Panc1 (cell line): ENCODE measurements around the gene ADARB1. TPM values are rescaled to one million over a fixed set of nuclear protein-coding genes. Genes with fewer than 3 reads are reported as not detected.

ENCODE experiments used
- ATAC-seq: fragments of 200-7000 bp; cut with Tn5 transposase; 2 replicates; pipeline ENCODE4 v1.9.1; 2020; ENCODE audit warnings: mild to moderate bottlenecking, moderate library complexity
- BruUV-seq: library from RNA; stranded (reverse); fragments of 400-500 nt; replicated peaks from 2 replicates; lab custom pipeline; 2021; lab: Mats Ljungman, UMichigan
- CTCF ChIA-PET: fragments of 300-600 bp; sonication (Branson Sonifier 250); formaldehyde crosslinking; loops from one replicate; lab custom pipeline; 2022; ENCODE audit warnings: antibody characterized with exemption; lab: Charles Lee
- POLR2A ChIA-PET: fragments of 300-600 bp; sonication (Branson Sonifier 250); formaldehyde crosslinking; loops from one replicate; lab custom pipeline; 2022; ENCODE audit warnings: antibody characterized with exemption; lab: Charles Lee
- DNase-seq: peaks from one replicate; pipeline ENCODE4 v3.0.0-alpha.2; 2010; ENCODE audit warnings: low read depth, low spot score
- H3K27ac ChIP-seq: 2 replicates; pipeline ENCODE4 v1.5.1; 2011; ENCODE audit warnings: mild to moderate bottlenecking, low read length, inconsistent platforms
- H3K27me3 ChIP-seq: fragments of 200-500 bp; sonication (Bioruptor generic); 2 replicates; pipeline ENCODE4 v1.6.0; 2014; ENCODE audit warnings: low read length, inconsistent platforms; ENCODE audit not compliant: control insufficient read depth, insufficient read depth
- H3K36me3 ChIP-seq: fragments of 200-500 bp; sonication (Bioruptor generic); 2 replicates; pipeline ENCODE4 v1.5.1; 2014; ENCODE audit warnings: inconsistent platforms, mild to moderate bottlenecking, low read length, moderate library complexity; ENCODE audit not compliant: control insufficient read depth, insufficient read depth
- H3K4me1 ChIP-seq: 2 replicates; pipeline ENCODE4 v1.5.1; 2011; ENCODE audit warnings: inconsistent platforms, mild to moderate bottlenecking, low read length, moderate library complexity; ENCODE audit not compliant: control insufficient read depth, insufficient read depth
- H3K4me3 ChIP-seq, 2 experiments: 2 replicates each; pipeline ENCODE4 v1.5.1; 2011 to 2012; ENCODE audit warnings: low read depth in 2 of 2, low read length in 2 of 2, mild to moderate bottlenecking in 2 of 2, inconsistent platforms in 1 of 2, moderate library complexity in 1 of 2
- H3K9me3 ChIP-seq: fragments of 200-500 bp; sonication (Bioruptor generic); 2 replicates; pipeline ENCODE4 v1.5.1; 2014; ENCODE audit warnings: low read depth, mild to moderate bottlenecking, inconsistent platforms, low read length, moderate library complexity; ENCODE audit not compliant: control insufficient read depth, insufficient read depth
- CTCF ChIP-seq: fragments of 450-650 bp; IDR thresholded peaks from 2 replicates; pipeline ENCODE4 v1.5.1; 2017; ENCODE audit warnings: mild to moderate bottlenecking
- POLR2AphosphoS5 ChIP-seq: IDR thresholded peaks from 2 replicates; pipeline ENCODE4 v1.6.1; 2012; ENCODE audit warnings: mild to moderate bottlenecking, low read depth, low read length, moderate library complexity
- SIN3A ChIP-seq: IDR thresholded peaks from 2 replicates; pipeline ENCODE4 v1.6.1; 2012; ENCODE audit warnings: low read depth, mild to moderate bottlenecking, low read length, moderate library complexity, borderline replicate concordance; ENCODE audit not compliant: insufficient read depth
- TCF7L2 ChIP-seq: IDR thresholded peaks from 2 replicates; pipeline ENCODE4 v1.6.1; 2011; ENCODE audit warnings: mild to moderate bottlenecking, low read depth, low read length, inconsistent platforms
- in situ Hi-C: cut with HindIII; loops from 2 replicates; pipeline ENCODE4 v1.10.0; 2016; ENCODE audit warnings: low sequenced_read_pairs, low pct_unique_long_range_greater_than_20kb
- intact Hi-C: fragments of 100-400 bp; cut with micrococcal nuclease; formaldehyde crosslinking; loops from one replicate; pipeline ENCODE4 v1.10.0; 2022; ENCODE audit not compliant: unreplicated experiment
- total RNA-seq: library from RNA; stranded (reverse); gene quantifications from one replicate; pipeline ENCODE4 v1.2.1, GENCODE V29; 2021; ENCODE audit not compliant: unreplicated experiment
- TF ChIP-seq, protein P1 (sequence below), 2 experiments: IDR thresholded peaks; 2 replicates each; pipeline ENCODE4 v1.6.1; 2011 to 2012; ENCODE audit warnings: low read depth in 2 of 2, control low read depth in 1 of 2, low read length in 1 of 2, mild to moderate bottlenecking in 1 of 2, moderate library complexity in 1 of 2; ENCODE audit not compliant: insufficient read depth in 1 of 2

The ADARB1 gene
- total RNA-seq, 1 experiment from 2014 or later, result 15.0 TPM

GRCh38 chr21:45093035-45093532, 18.7 kb downstream of the ADARB1 start:
- H3K4me3 ChIP-seq, result no peak overlapping the region

DNA sequence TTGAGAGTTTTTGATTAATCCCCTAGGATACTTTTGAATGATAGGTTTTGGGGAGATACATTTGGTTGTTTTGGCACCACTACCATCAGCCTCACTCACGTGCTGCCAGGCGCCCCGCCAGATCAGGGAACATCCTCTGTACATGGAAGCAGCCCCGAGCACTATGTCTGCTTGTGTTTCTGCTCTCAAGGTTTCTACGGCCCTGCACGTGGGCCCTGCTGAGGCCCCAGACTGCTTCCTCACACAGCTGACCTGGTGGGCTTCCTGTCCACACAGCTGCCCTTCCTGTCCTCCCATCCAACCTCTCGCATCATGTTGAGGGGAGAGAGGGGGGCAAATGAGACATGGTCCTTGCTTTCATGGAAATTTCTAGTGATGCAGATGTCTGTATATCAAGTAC, 20.0 kb downstream of the ADARB1 start:
- intact Hi-C loops, result no loop called here
- ATAC-seq, result no peak

More at GRCh38 chr21:45093035-45093532, 18.7 kb downstream of the ADARB1 start:
- H3K27me3 ChIP-seq, result no peaks in the 10 kb centered on the region
- in situ Hi-C loops, result no loop called here
- ChIA-PET CTCF (no interaction called here), POLR2A (no interaction called here)
- no TSS peak for BruUV-seq
- intact Hi-C loops, result no loop called here
- H3K9me3 ChIP-seq, result no peaks in the 10 kb centered on the region
- ATAC-seq (no peak), DNase-seq (no peak)
- no peak overlapping the region for H3K27ac ChIP-seq
- H3K4me1 ChIP-seq, result no peaks in the 10 kb centered on the region
- TF ChIP-seq SIN3A, result no peak
- TF ChIP-seq, protein P1, sequence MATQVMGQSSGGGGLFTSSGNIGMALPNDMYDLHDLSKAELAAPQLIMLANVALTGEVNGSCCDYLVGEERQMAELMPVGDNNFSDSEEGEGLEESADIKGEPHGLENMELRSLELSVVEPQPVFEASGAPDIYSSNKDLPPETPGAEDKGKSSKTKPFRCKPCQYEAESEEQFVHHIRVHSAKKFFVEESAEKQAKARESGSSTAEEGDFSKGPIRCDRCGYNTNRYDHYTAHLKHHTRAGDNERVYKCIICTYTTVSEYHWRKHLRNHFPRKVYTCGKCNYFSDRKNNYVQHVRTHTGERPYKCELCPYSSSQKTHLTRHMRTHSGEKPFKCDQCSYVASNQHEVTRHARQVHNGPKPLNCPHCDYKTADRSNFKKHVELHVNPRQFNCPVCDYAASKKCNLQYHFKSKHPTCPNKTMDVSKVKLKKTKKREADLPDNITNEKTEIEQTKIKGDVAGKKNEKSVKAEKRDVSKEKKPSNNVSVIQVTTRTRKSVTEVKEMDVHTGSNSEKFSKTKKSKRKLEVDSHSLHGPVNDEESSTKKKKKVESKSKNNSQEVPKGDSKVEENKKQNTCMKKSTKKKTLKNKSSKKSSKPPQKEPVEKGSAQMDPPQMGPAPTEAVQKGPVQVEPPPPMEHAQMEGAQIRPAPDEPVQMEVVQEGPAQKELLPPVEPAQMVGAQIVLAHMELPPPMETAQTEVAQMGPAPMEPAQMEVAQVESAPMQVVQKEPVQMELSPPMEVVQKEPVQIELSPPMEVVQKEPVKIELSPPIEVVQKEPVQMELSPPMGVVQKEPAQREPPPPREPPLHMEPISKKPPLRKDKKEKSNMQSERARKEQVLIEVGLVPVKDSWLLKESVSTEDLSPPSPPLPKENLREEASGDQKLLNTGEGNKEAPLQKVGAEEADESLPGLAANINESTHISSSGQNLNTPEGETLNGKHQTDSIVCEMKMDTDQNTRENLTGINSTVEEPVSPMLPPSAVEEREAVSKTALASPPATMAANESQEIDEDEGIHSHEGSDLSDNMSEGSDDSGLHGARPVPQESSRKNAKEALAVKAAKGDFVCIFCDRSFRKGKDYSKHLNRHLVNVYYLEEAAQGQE (IDR thresholded peaks at IDR 0.05; ENCODE audit: insufficient read depth in 1 of 2, low read depth in 2 of 2, low read length in 1 of 2), result no peak
- TF ChIP-seq CTCF, result no peak
- no peak for TF ChIP-seq TCF7L2
- TF ChIP-seq POLR2AphosphoS5, result no peak
- no peaks in the 10 kb centered on the region for H3K36me3 ChIP-seq

More for the DNA sequence above, 20.0 kb downstream of the ADARB1 start:
- CTCF ChIA-PET, result no interaction called here
- in situ Hi-C loops, result no loop called here
- H3K4me3 ChIP-seq, result no peak overlapping the region
- BruUV-seq, result no TSS peak
- POLR2A ChIA-PET, result no interaction called here
- no peak for DNase-seq
- H3K36me3 ChIP-seq, result no peaks in the 10 kb centered on the region
- no peaks in the 10 kb centered on the region for H3K9me3 ChIP-seq
- no peaks in the 10 kb centered on the region for H3K27me3 ChIP-seq
- H3K27ac ChIP-seq, result no peak overlapping the region
- H3K4me1 ChIP-seq, result no peaks in the 10 kb centered on the region
- TF ChIP-seq SIN3A (no peak), CTCF (no peak), POLR2AphosphoS5 (no peak), TCF7L2 (no peak)
- TF ChIP-seq, protein P1 (IDR thresholded peaks at IDR 0.05; ENCODE audit: insufficient read depth in 1 of 2, low read depth in 2 of 2, low read length in 1 of 2), result no peak
